KMS-11 (cell line): ENCODE measurements around the gene MCCC1.

Experiments
- H2AFZ ChIP-seq: fragments of 200-600 bp; sonication (generic); 2 replicates; pipeline ENCODE4 v1.6.1; 2016; ENCODE audit warnings: antibody characterized with exemption, mixed run types, low read depth
- H3K27ac ChIP-seq: fragments of 200-600 bp; sonication (generic); 2 replicates; pipeline ENCODE4 v1.6.1; 2016; ENCODE audit warnings: mild to moderate bottlenecking, mixed run types
- H3K27me3 ChIP-seq: fragments of 200-600 bp; sonication (generic); 2 replicates; pipeline ENCODE4 v1.6.1; 2017; ENCODE audit warnings: mild to moderate bottlenecking, low read depth, mixed run types, moderate library complexity; ENCODE audit not compliant: insufficient read depth
- H3K36me3 ChIP-seq: fragments of 200-600 bp; sonication (generic); 2 replicates; pipeline ENCODE4 v1.6.1; 2017; ENCODE audit warnings: mild to moderate bottlenecking, mixed run types; ENCODE audit not compliant: insufficient read depth
- H3K4me1 ChIP-seq: fragments of 200-600 bp; sonication (generic); 2 replicates; pipeline ENCODE4 v1.6.1; 2016; ENCODE audit warnings: mild to moderate bottlenecking, low read depth, mixed run types; ENCODE audit not compliant: poor library complexity, severe bottlenecking
- H3K4me2 ChIP-seq: fragments of 200-600 bp; sonication (generic); 2 replicates; pipeline ENCODE4 v1.7.0; 2016; ENCODE audit warnings: mild to moderate bottlenecking, mixed run types
- H3K4me3 ChIP-seq: fragments of 200-600 bp; sonication (generic); IDR thresholded peaks from 2 replicates; pipeline ENCODE4 v1.6.1; 2017; ENCODE audit warnings: low read depth, low read length, mixed read lengths; ENCODE audit not compliant: insufficient read depth
- H3K79me2 ChIP-seq: fragments of 200-600 bp; sonication (generic); 2 replicates; pipeline ENCODE4 v1.6.1; 2016; ENCODE audit warnings: low read depth, mixed run types; ENCODE audit not compliant: insufficient read depth
- H3K9ac ChIP-seq: fragments of 200-600 bp; sonication (generic); 2 replicates; pipeline ENCODE4 v1.6.1; 2016; ENCODE audit warnings: mild to moderate bottlenecking, mixed run types
- H4K20me1 ChIP-seq: fragments of 200-600 bp; sonication (generic); 2 replicates; pipeline ENCODE4 v1.6.1; 2016; ENCODE audit warnings: mild to moderate bottlenecking, mixed run types; ENCODE audit not compliant: insufficient read depth
- CTCF ChIP-seq: fragments of 200-600 bp; sonication (generic); conservative IDR thresholded peaks from 2 replicates; pipeline ENCODE4 v1.6.1; 2017; ENCODE audit warnings: low read depth, mild to moderate bottlenecking, antibody characterized with exemption, low read length, moderate library complexity, mixed read lengths

MCCC1 gene

GRCh38 chr3:183092256-183092655 is 7.0 kb downstream of the MCCC1 start:
- Histone ChIP-seq H3K9ac (no peak overlapping the region), H3K27ac (no peak overlapping the region), H4K20me1 (no peaks in the 10 kb centered on the region), H3K27me3 (no peaks in the 10 kb centered on the region), H3K4me3 (no peak overlapping the region), H3K36me3 (0 out of 2 replicates have a peak, but pooled peaks cover 3% of the 10 kb centered on the region), H3K4me2 (no peak overlapping the region), H2AFZ (no peak overlapping the region), H3K79me2 (no peaks in the 10 kb centered on the region), H3K4me1 (no peaks in the 10 kb centered on the region)
- TF ChIP-seq CTCF, result no peak

GRCh38 chr3:183087184-183087583 is 12.1 kb downstream of the MCCC1 start:
- Histone ChIP-seq H3K4me1 (no peaks in the 10 kb centered on the region), H3K4me3 (no peak overlapping the region), H4K20me1 (no peaks in the 10 kb centered on the region), H3K36me3 (peaks cover 3% of the 10 kb centered on the region; the same call in 1 of the 2 replicates), H2AFZ (no peak overlapping the region), H3K27ac (no peak overlapping the region), H3K9ac (no peak overlapping the region), H3K27me3 (no peaks in the 10 kb centered on the region), H3K79me2 (no peaks in the 10 kb centered on the region), H3K4me2 (no peak overlapping the region)
- TF ChIP-seq CTCF, result no peak

- TF ChIP-seq CTCF, result peak; percentile 70
- no peak overlapping the region for H3K4me3 ChIP-seq
- H3K36me3 ChIP-seq, result peaks cover 6% of the 10 kb centered on the region; the same call in 1 of the 2 replicates
- no peaks in the 10 kb centered on the region for H3K4me1 ChIP-seq
- H3K27ac ChIP-seq, result no peak overlapping the region
- H3K79me2 ChIP-seq, result no peaks in the 10 kb centered on the region
- no peak overlapping the region for H2AFZ ChIP-seq
- no peak overlapping the region for H3K4me2 ChIP-seq
- H4K20me1 ChIP-seq, result no peaks in the 10 kb centered on the region
- no peak overlapping the region for H3K9ac ChIP-seq
- H3K27me3 ChIP-seq, result no peaks in the 10 kb centered on the region
Observed at GRCh38 chr3:183085634-183086390, 13.5 kb downstream of the MCCC1 start.

GRCh38 chr3:183082355-183082915 is 16.9 kb downstream of the MCCC1 start:
- no peak for TF ChIP-seq CTCF
- H3K36me3 ChIP-seq, result peaks cover 4% of the 10 kb centered on the region; the same call in 1 of the 2 replicates
- H4K20me1 ChIP-seq, result no peaks in the 10 kb centered on the region
- H3K27me3 ChIP-seq, result no peaks in the 10 kb centered on the region
- H2AFZ ChIP-seq, result no peak overlapping the region
- H3K27ac ChIP-seq, result no peak overlapping the region
- H3K79me2 ChIP-seq, result no peaks in the 10 kb centered on the region
- H3K4me1 ChIP-seq, result no peaks in the 10 kb centered on the region
- H3K4me3 ChIP-seq, result no peak overlapping the region
- H3K4me2 ChIP-seq, result no peak overlapping the region
- no peak overlapping the region for H3K9ac ChIP-seq
